WTC11 (cell line): Measurements from ENCODE around the gene ZNF648. TPM values are rescaled to one million over a fixed set of nuclear protein-coding genes. Genes with fewer than 3 reads are reported as not detected.

Source experiments
- ARID4B ChIP-seq: sonication (generic); formaldehyde crosslinking; IDR thresholded peaks from 2 replicates; pipeline ENCODE4 v1.8.0; 2023; ENCODE audit warnings: missing genetic modification reagents, mild to moderate bottlenecking, borderline replicate concordance
- HMGA2 ChIP-seq: fragments of 250-450 bp; sonication (Bioruptor Pico); IDR thresholded peaks from 2 replicates; pipeline ENCODE4 v1.4.0; 2021; ENCODE audit warnings: mild to moderate bottlenecking, moderate library complexity
- IRF1 ChIP-seq: sonication (generic); formaldehyde crosslinking; IDR thresholded peaks from 2 replicates; pipeline ENCODE4 v1.8.0; 2023; ENCODE audit warnings: missing genetic modification reagents
- MAX ChIP-seq: sonication (generic); formaldehyde crosslinking; IDR thresholded peaks from 2 replicates; pipeline ENCODE4 v1.8.0; 2022; ENCODE audit warnings: mild to moderate bottlenecking, missing genetic modification reagents
- MXD4 ChIP-seq: fragments of 250-450 bp; sonication (Bioruptor Pico); IDR thresholded peaks from 2 replicates; pipeline ENCODE4 v1.8.0; 2021; ENCODE audit warnings: mild to moderate bottlenecking, moderate library complexity, borderline replicate concordance
- NFYB ChIP-seq: sonication (generic); formaldehyde crosslinking; conservative IDR thresholded peaks from 2 replicates; pipeline ENCODE4 v1.8.0; 2022; ENCODE audit warnings: low read depth, missing genetic modification reagents
- NR2C2 ChIP-seq: sonication (generic); formaldehyde crosslinking; IDR thresholded peaks from 2 replicates; pipeline ENCODE4 v1.8.0; 2022; ENCODE audit warnings: mild to moderate bottlenecking, missing genetic modification reagents
- RELA ChIP-seq: sonication (generic); formaldehyde crosslinking; IDR thresholded peaks from 2 replicates; pipeline ENCODE4 v1.8.1; 2022; ENCODE audit warnings: missing genetic modification reagents, mild to moderate bottlenecking, borderline replicate concordance
- ZNF317 ChIP-seq: sonication (generic); formaldehyde crosslinking; IDR thresholded peaks from 2 replicates; pipeline ENCODE4 v1.8.1; 2023; ENCODE audit warnings: low read depth, mild to moderate bottlenecking, moderate library complexity, missing genetic modification reagents, borderline replicate concordance
- total RNA-seq: library from RNA; stranded (reverse); gene quantifications from 3 replicates; pipeline ENCODE4 v1.2.3, GENCODE V29; 2021

The ZNF648 gene
- total RNA-seq, 1 experiment from 2014 or later: 0.17 TPM

GRCh38 chr1:182004601-182005000, 56.9 kb downstream of the ZNF648 start (continued):
- TF ChIP-seq ARID4B (CRISPR knock-in tag): no peak
- TF ChIP-seq MXD4 (CRISPR knock-in tag): no peak
- no peak for TF ChIP-seq ZNF317 (CRISPR knock-in tag)
- no peak for TF ChIP-seq RELA (CRISPR knock-in tag)
- no peak for TF ChIP-seq HMGA2 (CRISPR knock-in tag)
- TF ChIP-seq NR2C2: no peak
- no peak for TF ChIP-seq IRF1 (CRISPR knock-in tag)
- TF ChIP-seq MAX: no peak
- TF ChIP-seq NFYB: no peak
